ENCODE measurements around the gene LRPAP1.
A peak's percentile ranks its signal among the peaks of the same experiment; 100 is the strongest.

LRPAP1 gene

DNA sequence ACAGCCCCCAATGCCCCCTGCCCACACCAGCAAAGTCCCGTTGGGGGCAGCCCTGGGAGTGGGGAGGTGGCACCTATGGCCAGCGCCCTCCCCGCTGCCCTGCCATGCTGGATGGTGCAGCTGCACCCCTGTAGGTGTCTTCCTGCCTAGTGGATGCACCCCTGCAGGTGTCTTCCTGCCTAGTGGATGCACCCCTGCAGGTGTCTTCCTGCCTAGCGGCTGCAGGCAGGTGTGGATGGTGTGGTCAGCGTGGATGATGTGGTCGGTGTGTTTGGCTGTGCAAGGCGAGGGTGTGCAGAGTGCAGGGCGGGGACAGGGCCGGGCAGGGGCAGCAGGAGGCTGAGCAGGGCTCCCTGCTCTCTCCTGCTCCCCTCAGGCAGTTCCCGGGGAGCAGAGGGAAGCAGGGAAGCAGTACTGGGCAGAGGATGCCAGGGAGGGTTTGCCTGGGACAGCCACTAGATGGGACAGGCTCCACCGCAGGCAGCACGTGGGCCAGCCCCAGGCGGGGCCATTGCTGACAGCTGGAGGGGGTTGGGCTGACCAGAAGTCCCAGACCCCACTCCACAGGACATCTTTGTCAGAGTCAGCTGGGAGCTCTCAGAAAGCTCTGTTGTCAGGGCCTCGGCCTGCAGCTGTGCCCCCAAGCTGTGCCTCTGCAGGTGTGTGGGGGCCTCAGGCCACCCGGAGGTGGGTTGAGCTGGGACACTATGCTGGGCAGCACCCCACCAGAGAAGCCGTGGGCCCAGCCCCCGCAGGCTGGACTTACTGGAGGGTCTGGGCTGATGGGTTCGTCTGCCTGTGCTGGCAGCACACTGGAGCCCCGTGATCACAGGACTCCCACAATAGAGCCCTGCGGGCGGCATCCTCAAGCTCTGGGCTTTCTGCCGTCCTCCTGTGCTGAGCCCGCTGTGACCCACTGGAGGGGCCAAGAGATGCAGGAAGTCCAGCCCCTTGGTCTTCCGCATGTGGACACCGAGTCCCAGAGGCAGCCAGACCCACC is 45.4 kb downstream of the LRPAP1 start:
- DNase-seq (ENCODE audit: low read depth in 2 of 2, low spot score in 1 of 2): no peak

DNA sequence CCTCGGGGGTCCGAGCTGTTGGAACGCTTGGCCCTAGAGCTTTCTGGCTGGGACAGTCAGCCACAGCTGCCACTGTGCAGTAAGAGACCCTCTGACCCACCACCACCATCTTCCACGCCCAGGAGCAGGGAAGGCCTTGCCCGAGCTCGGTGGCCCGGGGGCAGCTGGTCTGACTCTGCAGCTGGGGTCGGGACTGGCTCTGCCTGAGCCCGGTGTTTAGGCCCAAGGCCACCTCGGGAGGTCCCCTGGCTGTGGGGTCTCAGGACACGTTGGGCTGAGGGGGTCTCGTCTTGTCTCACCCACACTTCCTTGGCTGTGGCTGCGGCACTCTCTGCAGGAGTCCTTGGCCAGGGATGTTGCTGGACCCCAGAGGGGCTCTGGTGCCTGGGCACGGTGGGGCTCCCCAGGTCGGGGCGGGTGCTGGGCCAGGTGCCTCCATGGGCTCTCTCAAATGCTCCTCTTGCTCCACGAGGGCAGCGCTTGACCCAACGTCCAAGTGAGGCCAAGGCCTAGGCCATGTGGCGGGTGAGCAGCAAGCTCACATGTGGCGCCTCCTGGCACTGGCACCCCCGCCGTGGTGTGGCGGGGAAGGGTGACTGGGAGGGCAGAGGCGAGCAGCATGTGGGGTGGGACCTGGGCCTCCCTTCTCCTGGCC is 46.2 kb downstream of the LRPAP1 start:
- DNase-seq (ENCODE audit: low read depth in 2 of 2, low spot score in 1 of 2): no peak

DNA sequence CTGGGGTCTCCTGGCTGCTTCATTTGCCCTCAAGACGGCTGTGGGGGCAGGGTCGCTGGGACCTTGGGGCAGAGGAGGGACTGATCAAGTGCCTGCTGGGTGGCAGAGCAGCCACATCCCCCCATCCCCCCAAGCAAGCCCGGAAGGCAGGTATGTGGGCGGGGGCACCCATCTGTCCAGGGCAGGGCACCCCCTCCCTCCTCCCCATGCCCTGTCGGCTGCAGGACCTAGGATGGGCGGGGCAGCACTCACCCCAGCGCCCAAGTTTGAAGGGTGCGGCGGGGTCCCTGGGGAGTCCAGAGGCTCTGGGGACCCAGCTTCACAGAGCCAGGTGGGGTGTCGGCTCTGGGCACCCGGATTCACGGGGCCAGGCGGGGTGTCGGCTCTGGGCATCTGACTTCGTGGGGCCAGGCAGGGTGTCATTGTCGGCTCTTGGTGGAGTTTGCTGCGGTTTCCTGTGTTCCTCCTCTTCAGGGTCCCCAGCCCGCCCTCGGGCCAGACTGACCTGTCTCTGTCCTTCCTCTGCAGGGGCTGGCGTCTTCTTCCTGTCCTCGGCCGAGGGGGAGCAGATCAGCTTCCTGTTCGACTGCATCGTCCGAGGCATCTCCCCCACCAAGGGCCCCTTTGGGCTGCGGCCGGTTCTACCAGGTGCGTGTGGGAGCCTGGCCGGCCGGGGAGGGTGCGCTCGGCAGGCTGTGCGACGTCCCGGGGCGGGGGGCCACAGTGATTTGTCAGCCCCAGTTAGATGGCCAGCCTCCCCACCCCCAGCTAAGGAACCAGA is 47.0 kb downstream of the LRPAP1 start:
- DNase-seq (ENCODE audit: low read depth in 2 of 2, low spot score in 1 of 2): no peak

DNA sequence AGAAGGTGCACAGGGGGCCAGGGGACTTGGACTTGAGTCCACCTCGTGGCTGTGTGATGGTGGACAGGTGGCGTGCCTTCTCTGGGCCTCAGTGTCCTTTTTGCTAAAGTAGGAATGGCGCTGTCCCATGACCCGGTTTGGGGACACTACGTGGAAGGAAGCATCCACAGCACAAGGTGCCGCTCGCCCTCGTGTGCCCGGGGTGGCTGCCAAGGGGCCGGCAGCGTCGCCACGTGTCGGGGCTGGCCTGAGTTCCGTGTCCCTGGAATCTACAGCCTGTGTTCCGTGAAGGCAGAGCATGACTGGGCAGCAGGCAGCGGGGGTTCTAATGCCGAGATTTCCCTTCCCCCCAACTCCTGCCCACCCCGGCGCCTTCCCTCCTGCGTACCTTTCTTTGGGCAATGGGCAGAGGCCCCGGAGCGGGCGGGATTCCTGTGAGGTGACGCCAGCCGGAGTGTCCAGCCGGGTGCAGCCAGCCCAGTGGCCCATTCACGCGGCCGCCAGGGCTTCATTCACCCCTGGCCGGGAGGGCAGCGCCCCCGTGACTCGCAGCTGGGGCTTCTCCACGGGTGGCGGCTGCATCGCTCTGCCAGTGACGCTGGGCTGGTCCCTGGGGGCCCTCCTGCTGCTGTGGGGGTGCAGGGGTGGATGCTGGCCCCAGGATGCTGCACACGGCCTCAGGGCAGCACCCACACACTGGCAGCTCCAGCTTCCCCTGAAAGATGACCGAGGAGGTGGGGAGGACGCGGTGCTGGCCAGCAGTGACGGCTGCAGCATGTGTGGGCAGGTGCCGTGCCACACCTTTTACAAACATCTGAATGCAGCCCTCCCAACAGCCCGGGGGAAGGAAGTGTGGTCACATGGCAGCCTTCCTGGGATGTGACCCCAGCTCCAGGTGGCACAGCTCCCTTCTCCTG is 47.9 kb downstream of the LRPAP1 start:
- no peak for DNase-seq (ENCODE audit: low read depth in 2 of 2, low spot score in 1 of 2)

DNA sequence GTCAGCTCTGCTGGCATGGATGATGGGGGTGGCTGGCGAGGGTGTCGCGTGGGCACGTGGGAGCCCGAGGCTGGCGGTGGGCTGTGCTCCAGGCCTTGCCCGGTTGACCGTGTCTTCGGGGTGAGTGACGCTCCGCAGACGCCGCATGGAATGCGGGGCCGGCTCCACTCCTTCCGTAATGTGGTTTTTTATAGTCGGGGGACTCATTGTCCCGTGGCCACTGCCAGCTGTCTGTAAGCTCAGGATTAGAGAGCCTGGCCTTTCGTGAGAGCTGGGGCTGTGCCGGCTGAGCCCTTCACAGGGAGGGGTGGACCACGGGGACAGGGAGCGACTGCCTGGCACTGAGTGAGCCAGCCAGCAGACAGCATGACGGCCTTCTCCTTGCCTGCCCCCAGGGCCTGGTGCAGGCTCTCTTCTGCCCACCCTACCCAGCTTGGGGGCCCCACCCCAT is 48.7 kb downstream of the LRPAP1 start:
- DNase-seq (ENCODE audit: low read depth in 2 of 2, low spot score in 1 of 2): no peak

DNA sequence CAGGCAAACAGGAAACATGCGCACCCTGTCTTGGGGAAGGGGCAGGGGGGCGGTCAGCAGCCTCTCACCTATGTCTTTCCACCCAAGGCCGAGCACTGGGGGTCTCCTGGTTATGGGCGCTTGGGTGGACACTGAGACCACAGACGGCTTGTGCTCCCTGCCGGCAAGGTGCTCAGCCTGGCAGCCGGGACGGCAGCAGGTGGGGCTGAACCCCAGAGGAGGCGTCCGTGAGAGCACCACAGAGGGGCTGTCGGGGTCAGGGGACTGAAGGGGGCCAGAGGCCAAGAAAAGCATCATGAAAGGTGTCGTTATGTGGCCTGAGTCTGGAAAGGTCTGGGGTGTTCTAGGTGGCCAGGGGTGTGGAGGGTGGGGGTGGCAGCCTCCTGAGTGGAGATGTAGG is 49.5 kb downstream of the LRPAP1 start:
- no peak for DNase-seq (ENCODE audit: low read depth in 2 of 2, low spot score in 1 of 2)

DNA sequence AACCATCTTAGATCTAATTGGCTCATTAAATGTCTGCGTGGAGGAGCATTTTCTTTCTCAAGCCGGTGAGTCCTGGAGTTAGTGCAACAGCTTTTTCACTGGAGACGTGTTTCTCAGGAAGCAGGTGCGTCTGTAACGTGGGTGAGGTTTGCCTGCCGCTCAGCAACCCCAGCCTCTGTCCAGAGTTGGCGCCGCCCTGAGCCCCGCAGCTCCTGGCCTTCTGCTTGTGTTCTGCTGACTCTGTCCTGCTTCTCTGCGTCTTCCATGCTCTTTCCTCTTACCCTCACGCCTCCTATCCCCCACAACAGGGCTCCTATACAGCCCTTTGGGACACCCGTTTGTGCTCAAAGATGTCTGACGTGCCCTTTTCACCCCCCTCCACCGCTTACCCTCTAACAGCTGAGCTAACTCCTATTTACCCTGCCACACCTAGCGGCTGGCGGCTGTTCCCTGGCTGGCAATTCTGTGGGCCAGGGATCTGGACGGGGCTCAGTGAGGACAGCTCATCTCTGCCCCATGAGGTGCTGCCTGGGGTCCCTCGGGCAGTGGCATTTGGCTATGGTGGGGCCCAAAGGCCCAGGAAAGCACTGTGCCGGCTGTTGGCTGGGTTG is 50.3 kb downstream of the LRPAP1 start:
- DNase-seq (ENCODE audit: low read depth in 2 of 2, low spot score in 1 of 2): no peak

DNA sequence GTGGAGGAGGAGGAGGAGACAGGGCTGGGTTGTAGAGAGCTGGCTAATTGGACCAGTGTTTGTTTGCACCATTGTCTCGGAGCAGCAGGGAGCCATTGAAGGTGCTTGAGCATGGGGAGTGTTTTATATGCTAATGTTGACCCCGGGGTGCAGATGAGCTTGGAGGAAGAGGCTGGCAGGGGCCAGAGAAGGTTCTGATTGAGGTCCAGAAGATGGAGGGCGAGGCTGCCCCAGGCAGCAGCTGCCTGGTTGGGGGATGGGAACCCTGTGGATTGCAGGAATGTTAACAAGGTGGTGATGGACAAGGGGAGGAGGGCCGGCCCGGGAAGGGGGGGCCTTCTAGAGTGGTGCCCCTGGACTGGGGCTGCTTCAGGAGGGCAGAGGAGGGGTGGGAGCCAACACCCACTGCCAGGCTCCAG is 51.1 kb downstream of the LRPAP1 start:
- DNase-seq (ENCODE audit: low read depth in 2 of 2, low spot score in 1 of 2): no peak

DNA sequence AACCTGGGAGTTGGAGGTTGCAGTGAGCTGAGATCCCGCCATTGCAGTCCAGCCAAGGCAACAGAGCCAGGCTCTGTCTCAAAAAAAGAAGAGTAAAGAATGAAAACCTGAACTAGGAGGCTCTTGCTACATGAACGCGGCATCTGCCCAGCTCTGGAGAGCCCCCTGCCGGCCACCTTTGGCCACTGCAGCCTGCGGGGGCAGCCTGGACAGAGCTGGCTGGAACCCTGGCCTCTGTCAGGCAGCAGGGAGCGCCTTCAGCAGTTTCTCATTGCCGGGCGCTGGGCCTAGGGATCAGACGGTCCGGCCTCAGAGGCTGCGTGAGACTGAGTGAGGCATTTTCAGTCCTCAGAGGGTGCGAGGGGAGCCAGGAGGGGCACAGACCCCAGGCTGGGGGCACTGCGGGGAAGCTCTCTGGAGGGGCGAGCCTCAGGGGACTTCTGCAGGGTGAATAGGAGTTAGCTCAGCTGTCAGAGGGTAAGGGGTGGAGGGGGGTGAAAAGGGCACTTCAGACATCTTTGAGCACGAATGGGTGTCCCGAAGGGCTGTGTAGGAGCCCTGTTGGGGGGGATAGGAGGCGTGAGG is 51.6 kb downstream of the LRPAP1 start:
- DNase-seq (ENCODE audit: low read depth in 2 of 2, low spot score in 1 of 2): peak; percentile 27 to 34

DNA sequence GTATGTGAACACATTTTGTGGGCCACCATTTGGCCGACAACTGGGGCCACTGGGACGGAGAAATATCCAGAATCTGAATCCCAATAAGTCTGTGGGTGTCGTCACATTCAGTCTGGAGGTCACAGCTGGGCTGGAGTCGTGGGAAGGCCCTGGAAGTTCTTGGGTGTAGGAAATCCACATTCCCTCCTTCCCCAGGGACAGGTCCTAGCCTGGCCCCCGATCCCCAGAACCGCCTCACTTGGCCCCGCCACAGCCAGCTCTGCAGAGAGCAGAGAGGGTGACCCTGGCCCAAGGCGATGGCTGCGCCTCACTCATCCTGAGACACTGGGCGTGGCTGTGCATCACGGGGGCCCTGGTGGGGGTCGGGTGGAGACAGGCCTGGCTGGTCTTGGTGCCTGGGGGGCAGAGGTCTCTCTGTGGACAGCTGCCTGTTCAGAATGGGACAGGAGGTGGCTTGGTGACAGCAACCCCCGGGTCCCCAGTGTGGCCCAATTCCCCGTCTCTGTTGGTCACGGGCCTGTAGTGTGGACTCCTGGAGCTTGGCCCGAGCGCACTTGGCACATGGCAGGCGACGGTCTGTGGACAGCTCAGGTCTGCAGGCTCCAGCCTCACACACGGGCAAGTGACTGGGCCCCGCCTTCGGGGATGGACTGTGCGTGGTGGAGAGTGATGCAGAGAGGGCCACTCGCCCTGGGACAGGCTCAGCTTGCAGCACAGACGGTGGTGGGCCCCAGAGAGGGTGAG is 52.7 kb downstream of the LRPAP1 start:
- no peak for DNase-seq (ENCODE audit: low read depth in 2 of 2, low spot score in 1 of 2)

DNA sequence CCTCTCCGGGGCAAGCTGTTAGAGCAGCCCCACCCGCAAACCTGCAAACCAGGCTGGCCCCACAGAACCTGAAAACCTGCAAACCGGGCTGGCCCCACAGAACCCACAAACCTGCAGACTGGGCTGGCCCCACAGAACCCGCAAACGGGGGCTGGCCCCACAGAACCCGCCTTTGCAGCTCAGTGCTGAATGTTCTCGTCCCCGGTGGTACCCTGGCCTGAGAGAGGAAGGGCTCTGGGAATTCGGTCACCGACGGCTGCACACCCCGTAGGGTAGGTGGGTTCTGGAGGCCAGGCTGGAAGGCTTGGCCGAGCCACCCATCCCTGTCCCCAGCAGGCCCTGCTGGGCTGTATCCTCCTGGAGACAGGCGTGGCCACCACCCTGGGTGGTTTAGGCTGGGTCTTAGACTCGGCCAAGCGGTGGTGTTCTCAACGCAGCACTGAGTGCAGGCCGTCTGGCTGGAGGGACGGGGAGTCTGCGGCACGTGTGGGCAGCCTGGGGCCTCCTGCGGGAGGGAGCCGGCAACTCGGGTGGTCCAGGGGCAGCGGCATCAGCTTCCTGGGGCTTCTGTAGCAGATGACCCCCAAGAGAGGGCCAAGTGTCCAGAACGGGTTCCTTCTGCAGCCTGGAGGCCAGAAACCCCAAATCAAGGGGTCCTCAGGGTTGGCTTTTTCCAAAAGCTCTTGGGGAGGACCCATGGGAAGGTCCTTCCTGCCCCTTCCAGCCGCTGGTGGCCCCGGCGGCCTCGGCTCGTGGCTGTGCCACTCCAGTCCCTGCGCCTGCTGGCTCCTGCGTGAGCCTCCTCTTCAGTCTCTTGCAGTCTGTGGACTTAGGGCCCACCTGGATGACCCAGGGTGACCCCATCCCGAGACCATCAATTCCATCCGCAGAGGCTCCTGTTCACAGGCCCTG is 53.5 kb downstream of the LRPAP1 start:
- no peak for DNase-seq (ENCODE audit: low read depth in 2 of 2, low spot score in 1 of 2)

DNA sequence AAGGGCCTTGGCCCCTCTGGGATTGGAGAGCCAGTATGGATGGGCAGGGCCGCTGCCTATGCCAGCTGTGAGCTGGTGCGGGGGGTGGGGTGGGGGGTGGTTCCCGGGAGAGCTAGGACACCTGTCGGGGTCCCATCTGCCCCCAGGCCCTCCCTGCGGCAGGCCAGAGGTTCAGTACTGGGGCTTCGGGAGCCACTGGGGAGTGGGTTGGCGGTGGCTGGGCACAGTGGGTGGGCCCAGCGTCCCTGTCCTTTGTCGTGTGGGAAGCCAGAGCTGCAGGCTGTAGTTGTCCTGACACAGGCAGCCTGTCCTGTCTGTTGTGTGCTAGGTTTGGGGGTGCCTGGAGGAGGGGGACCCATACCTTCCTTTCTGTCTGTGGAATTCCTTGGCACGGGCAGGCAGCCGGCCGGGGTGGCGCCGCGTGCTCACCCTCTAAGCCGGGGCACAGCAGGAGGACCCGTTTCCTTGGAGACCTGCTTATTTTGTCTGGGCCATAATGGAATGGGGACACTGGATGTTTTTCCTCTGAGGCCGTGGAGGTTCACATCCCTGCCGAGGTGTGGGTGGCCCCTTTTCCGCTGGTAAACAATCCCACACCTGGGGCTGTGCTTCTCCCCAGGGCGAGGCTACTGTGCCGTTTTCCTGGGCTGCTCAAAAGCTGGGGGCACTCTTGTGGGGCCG is 54.3 kb downstream of the LRPAP1 start:
- no peak for DNase-seq (ENCODE audit: low read depth in 2 of 2, low spot score in 1 of 2)

DNA sequence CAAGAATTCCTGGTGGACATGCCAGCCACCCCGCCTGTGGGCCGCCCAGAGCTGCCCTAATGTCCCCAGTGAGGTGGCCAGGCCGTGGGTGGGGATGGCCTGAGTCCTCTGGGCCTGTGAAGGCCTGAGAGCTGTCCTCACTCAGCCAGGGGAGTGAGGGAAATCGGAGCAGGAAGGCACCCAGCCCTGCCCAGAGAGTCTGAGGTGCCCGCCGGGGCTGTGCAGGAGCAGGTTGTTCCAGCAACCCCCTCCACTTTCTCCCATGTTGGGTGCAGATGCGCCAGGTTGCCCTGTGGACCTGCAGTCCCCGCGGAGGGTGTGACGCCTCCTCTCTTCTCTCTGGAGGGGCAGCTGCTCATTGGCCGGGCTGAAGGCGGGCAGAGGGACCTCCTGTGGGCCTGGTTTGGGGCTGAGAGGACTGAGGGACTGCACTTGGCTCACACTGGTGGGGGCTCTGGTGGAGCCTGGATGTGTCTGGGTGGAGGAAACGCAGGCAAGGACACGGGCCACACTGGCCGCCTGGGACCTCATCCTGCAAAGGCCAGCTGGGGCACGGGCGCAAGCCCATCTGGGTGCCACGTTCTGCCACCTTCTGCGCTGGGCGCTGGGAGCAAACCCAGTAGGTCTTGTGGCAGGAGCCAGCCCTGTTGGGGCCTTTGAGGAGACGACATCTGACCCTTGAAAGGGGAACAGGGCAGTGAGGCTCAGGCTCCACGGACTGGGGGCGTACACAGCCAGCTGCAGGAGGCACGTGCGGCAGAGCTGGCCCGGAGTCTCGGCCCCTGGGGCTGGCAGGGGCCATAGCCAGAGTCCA is 55.1 kb downstream of the LRPAP1 start:
- no peak for DNase-seq (ENCODE audit: low read depth in 2 of 2, low spot score in 1 of 2)

DNA sequence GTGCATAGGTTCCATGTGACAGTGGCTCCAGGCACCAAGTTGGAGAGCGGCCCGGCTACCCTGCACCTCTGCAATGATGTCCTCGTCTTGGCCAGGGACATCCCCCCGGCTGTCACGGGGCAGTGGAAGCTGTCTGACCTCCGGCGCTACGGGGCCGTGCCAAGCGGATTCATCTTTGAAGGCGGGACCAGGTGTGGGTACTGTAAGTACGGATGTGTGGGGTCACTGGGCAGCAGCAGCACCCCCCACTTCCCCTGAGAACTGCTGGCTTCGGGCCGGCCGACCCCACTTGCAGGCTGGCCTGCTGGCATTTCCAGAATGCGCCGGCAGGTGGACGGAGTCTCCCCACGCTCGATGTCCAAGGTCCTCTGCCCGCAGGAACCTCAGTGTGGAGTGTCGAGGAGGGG is 55.9 kb downstream of the LRPAP1 start:
- no peak for DNase-seq (ENCODE audit: low read depth in 2 of 2, low spot score in 1 of 2)

DNA sequence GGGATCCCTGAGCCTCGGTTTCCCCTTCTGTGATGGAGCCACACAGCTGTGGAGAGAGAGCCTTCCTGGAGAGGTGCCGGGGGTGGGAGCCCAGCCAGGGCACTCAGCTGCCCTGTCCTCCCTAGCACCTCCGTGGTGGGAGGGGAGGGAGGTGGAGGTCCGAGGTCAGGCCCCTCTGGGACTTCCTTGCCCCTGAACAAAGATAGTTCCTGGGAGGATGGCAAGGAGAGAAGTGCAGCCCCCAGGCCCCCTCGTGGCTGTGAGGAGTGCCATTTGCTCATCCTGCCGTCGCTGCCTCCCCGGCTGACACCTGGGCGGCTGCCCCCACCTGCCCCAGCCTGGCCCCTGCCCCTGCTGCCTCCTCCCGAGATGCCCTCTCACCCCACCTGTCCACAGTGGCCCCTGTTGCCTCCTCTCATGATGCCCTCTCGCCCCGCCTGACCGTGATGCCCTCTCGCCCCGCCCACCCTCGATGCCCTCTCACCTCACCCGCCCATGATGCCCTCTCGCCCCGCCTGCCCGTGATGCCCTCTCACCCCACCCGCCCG is 56.4 kb downstream of the LRPAP1 start:
- no peak for DNase-seq (ENCODE audit: low read depth in 2 of 2, low spot score in 1 of 2)

DNA sequence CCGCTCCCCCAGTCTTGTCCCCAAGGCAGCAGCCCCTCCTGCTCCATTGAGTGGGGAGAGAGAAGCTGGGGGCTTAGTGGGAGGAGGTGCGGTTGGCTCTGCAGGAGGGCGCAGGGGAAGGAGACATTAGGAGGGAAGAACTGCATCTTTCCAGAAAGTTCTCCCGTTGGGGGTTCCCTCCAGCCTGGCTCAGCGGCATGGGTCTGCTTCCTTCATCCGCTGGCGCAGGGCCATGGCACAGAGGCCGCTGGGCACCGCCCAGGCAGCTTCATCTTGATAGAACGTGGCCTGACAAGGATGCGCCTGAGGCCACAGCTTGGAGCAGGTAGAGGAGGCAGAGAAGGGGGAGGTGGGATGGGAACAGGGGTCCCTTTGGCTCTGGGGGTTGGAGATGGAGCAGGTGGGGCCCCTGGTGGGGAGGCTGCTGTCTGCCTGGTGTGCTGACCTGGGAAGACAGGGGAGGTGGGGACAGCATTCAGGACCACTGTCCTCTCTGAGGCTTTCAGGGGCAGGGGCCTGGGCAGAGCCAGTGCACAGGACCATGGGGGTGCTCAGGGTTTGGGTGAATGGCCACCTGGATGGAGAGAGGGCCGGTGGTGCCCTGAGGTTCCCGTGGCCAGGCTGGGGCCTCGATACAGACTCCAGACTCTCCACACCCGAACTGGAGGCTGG is 57.0 kb downstream of the LRPAP1 start:
- DNase-seq (ENCODE audit: low read depth in 2 of 2, low spot score in 1 of 2): no peak
